Measurements from ENCODE around the gene TBL3. TPM values are rescaled to one million over a fixed set of nuclear protein-coding genes. Genes with fewer than 3 reads are reported as not detected.

Gene TBL3
- total and polyA plus RNA-seq, 4 donors: 12.5 to 24.3 (median 14.2) TPM

- Histone ChIP-seq H3K27me3 (ENCODE audit: control insufficient read depth in 4 of 4, insufficient read depth in 4 of 4, low read length in 3 of 4) (no peaks in the 10 kb centered on the region), H3K4me1 (ENCODE audit: control insufficient read depth in 4 of 4, insufficient read depth in 4 of 4, low read length in 3 of 4) (peaks cover 0 to 26% (median 13%) of the 10 kb centered on the region in 4 donors), H3K36me3 (ENCODE audit: control insufficient read depth in 4 of 4, insufficient read depth in 3 of 4, low read depth in 1 of 4, low read length in 3 of 4) (no peaks in the 10 kb centered on the region), H3K4me3 (ENCODE audit: low read depth in 1 of 3, low read length in 3 of 3) (no peak overlapping the region), H3K9ac (ENCODE audit: low read depth in 1 of 2, low read length in 2 of 2) (no peak overlapping the region), H3K27ac (ENCODE audit: low read depth in 1 of 2, low read length in 2 of 2) (no peak overlapping the region), H3K9me3 (ENCODE audit: control insufficient read depth in 4 of 4, low read length in 3 of 4) (no peaks in the 10 kb centered on the region)
- no peak for TF ChIP-seq REST (IDR thresholded peaks at IDR 0.05)
- no peak for TF ChIP-seq FOXA1 (IDR thresholded peaks at IDR 0.05)
- TF ChIP-seq RAD21 (IDR thresholded peaks at IDR 0.05): no peak
- TF ChIP-seq MAX (IDR thresholded peaks at IDR 0.05): no peak
- no peak for TF ChIP-seq SP1 (IDR thresholded peaks at IDR 0.05)
- no peak for TF ChIP-seq TAF1 (conservative IDR thresholded peaks at IDR 0.05)
- no peak for TF ChIP-seq JUND (IDR thresholded peaks at IDR 0.05)
- no peak for TF ChIP-seq GABPA (IDR thresholded peaks at IDR 0.05 in 1 of 2, conservative IDR thresholded peaks at IDR 0.05 in 1 of 2)
- no peak for TF ChIP-seq HNF4A (conservative IDR thresholded peaks at IDR 0.05)
- TF ChIP-seq CTCF (IDR thresholded peaks at IDR 0.05; ENCODE audit: low read depth, low read length, missing input control): no peak
- no peak for TF ChIP-seq ATF3 (IDR thresholded peaks at IDR 0.05)
- no peak for TF ChIP-seq FOXA2 (IDR thresholded peaks at IDR 0.05)
- TF ChIP-seq ZBTB33 (IDR thresholded peaks at IDR 0.05): no peak
- TF ChIP-seq HNF4G (IDR thresholded peaks at IDR 0.05): no peak
- TF ChIP-seq YY1 (IDR thresholded peaks at IDR 0.05): no peak
- no peak for TF ChIP-seq EGR1 (IDR thresholded peaks at IDR 0.05; ENCODE audit: low read depth in 2 of 2)
- DNase-seq (ENCODE audit: low spot score): no peak
- 84% methylated on average over 10 of the region's 10 CpGs for WGBS
These were observed 41.5 kb upstream of the TBL3 start for GRCh38 chr16:1930338-1930720.
